GM12892 (cell line): Measurements from ENCODE around the gene FNDC7.

Source experiments
- POLR2A ChIP-seq: IDR thresholded peaks from 2 replicates; pipeline ENCODE4 v1.6.1; 2011; ENCODE audit warnings: low read depth, low read length, control low read depth
- POLR2AphosphoS5 ChIP-seq: IDR thresholded peaks from 2 replicates; pipeline ENCODE4 v1.6.1; 2011; ENCODE audit warnings: low read depth, low read length, control low read depth

GRCh38 chr1:108767708-108768107, 55.0 kb downstream of the FNDC7 start:
- no peak for TF ChIP-seq POLR2AphosphoS5
- no peak for TF ChIP-seq POLR2A
